DND-41 (cell line): ENCODE data around the gene FIZ1.

ENCODE experiments used
- CTCF ChIP-seq: IDR thresholded peaks from 2 replicates; pipeline ENCODE4 v1.5.1; 2012; ENCODE audit warnings: borderline replicate concordance, low read length, moderate library complexity, mild to moderate bottlenecking; ENCODE audit not compliant: poor library complexity, severe bottlenecking; ENCODE audit errors: extremely low read depth
- EZH2 ChIP-seq: IDR thresholded peaks from 3 replicates; pipeline ENCODE4 v1.6.1; 2012; ENCODE audit warnings: borderline replicate concordance, low read depth, mild to moderate bottlenecking, moderate library complexity, low read length, inconsistent platforms; ENCODE audit not compliant: severe bottlenecking

GRCh38 chr19:55609326-55609725, 10.0 kb upstream of the FIZ1 start:
- TF ChIP-seq CTCF, result no peak
- TF ChIP-seq EZH2, result no peak
